H9 (cell line): Measurements from ENCODE around the gene TAF11L13. TPM values are rescaled to one million over a fixed set of nuclear protein-coding genes. Genes with fewer than 3 reads are reported as not detected.
"Not testable (repeated sequence)": the region's sequence is repeated elsewhere in the genome, so short reads cannot be mapped to it uniquely, and the experiment has no call there.

Source experiments
- DNase-seq: peaks from one replicate; pipeline ENCODE4 v3.0.0-alpha.2; 2017
- H2AFZ ChIP-seq: one replicate; pipeline ENCODE4 v1.6.1; 2013; ENCODE audit warnings: mild to moderate bottlenecking, low read length, control low read depth, moderate library complexity
- H2AK5ac ChIP-seq: 2 replicates; pipeline ENCODE4 v1.6.1; 2013; ENCODE audit warnings: low read length, control low read depth, mixed read lengths; ENCODE audit not compliant: insufficient read length
- H2BK120ac ChIP-seq: one replicate; pipeline ENCODE4 v1.6.1; 2013; ENCODE audit warnings: low read depth, mild to moderate bottlenecking, low read length, control low read depth, inconsistent platforms; ENCODE audit not compliant: poor library complexity, severe bottlenecking
- H2BK12ac ChIP-seq: 2 replicates; pipeline ENCODE4 v1.6.1; 2013; ENCODE audit warnings: low read length, control low read depth, mixed read lengths, low read depth; ENCODE audit not compliant: insufficient read length
- H2BK15ac ChIP-seq: 2 replicates; pipeline ENCODE4 v1.6.1; 2013; ENCODE audit warnings: low read depth, low read length, control low read depth
- H2BK20ac ChIP-seq: one replicate; pipeline ENCODE4 v1.6.1; 2013; ENCODE audit warnings: low read depth, mild to moderate bottlenecking, low read length, control low read depth, inconsistent platforms; ENCODE audit not compliant: poor library complexity, severe bottlenecking
- H2BK5ac ChIP-seq: 2 replicates; pipeline ENCODE4 v1.6.1; 2013; ENCODE audit warnings: low read length, control low read depth, mixed read lengths; ENCODE audit not compliant: insufficient read length
- H3K14ac ChIP-seq: 2 replicates; pipeline ENCODE4 v1.6.1; 2013; ENCODE audit warnings: low read length, control low read depth; ENCODE audit not compliant: insufficient read depth
- H3K18ac ChIP-seq: 2 replicates; pipeline ENCODE4 v1.6.1; 2013; ENCODE audit warnings: low read depth, mild to moderate bottlenecking, mixed read lengths, low read length, control low read depth; ENCODE audit not compliant: insufficient read length
- H3K23ac ChIP-seq: 2 replicates; pipeline ENCODE4 v1.6.1; 2013; ENCODE audit warnings: low read length, control low read depth, mixed read lengths, low read depth; ENCODE audit not compliant: insufficient read length
- H3K23me2 ChIP-seq: 2 replicates; pipeline ENCODE4 v1.6.1; 2013; ENCODE audit warnings: low read depth, mild to moderate bottlenecking, mixed read lengths, low read length, control low read depth; ENCODE audit not compliant: insufficient read length, poor library complexity, severe bottlenecking
- H3K27ac ChIP-seq: 2 replicates; pipeline ENCODE4 v1.5.1; 2013; ENCODE audit warnings: low read length, control low read depth, mixed read lengths, low read depth; ENCODE audit not compliant: insufficient read length
- H3K27me3 ChIP-seq: 2 replicates; pipeline ENCODE4 v1.6.1; 2013; ENCODE audit warnings: low read length, control low read depth, inconsistent platforms; ENCODE audit not compliant: insufficient read depth
- H3K4ac ChIP-seq: 2 replicates; pipeline ENCODE4 v1.6.1; 2013; ENCODE audit warnings: low read depth, mild to moderate bottlenecking, control low read depth, inconsistent platforms, low read length, moderate library complexity
- H3K4me1 ChIP-seq: 2 replicates; pipeline ENCODE4 v1.6.1; 2013; ENCODE audit warnings: low read length, control low read depth, inconsistent platforms; ENCODE audit not compliant: insufficient read depth
- H3K4me2 ChIP-seq: 2 replicates; pipeline ENCODE4 v1.6.1; 2013; ENCODE audit warnings: low read length, control low read depth, mixed read lengths; ENCODE audit not compliant: insufficient read length, insufficient read depth
- H3K56ac ChIP-seq: 2 replicates; pipeline ENCODE4 v1.6.1; 2013; ENCODE audit warnings: low read depth, mild to moderate bottlenecking, mixed read lengths, low read length, control low read depth; ENCODE audit not compliant: insufficient read length
- H3K79me1 ChIP-seq: 2 replicates; pipeline ENCODE4 v1.6.1; 2013; ENCODE audit warnings: low read depth, mild to moderate bottlenecking, moderate library complexity, low read length, control low read depth, inconsistent platforms; ENCODE audit not compliant: insufficient read depth, poor library complexity, severe bottlenecking
- H3K79me2 ChIP-seq: 2 replicates; pipeline ENCODE4 v1.6.1; 2013; ENCODE audit warnings: low read length, control low read depth, inconsistent platforms; ENCODE audit not compliant: insufficient read depth
- H3K9ac ChIP-seq: 2 replicates; pipeline ENCODE4 v1.6.1; 2013; ENCODE audit warnings: low read length, control low read depth, mixed read lengths; ENCODE audit not compliant: insufficient read length; ENCODE audit errors: extremely low read depth
- H3K9me3 ChIP-seq: one replicate; pipeline ENCODE4 v1.6.1; 2013; ENCODE audit warnings: low read depth, low read length, inconsistent platforms; ENCODE audit not compliant: control insufficient read depth
- H3T11ph ChIP-seq: one replicate; pipeline ENCODE4 v1.6.1; 2013; ENCODE audit warnings: mild to moderate bottlenecking, low read length, control low read depth, inconsistent platforms
- H4K20me1 ChIP-seq: one replicate; pipeline ENCODE4 v1.6.1; 2013; ENCODE audit not compliant: control insufficient read depth, insufficient read length, insufficient read depth
- H4K5ac ChIP-seq: 2 replicates; pipeline ENCODE4 v1.6.1; 2013; ENCODE audit warnings: low read depth, mild to moderate bottlenecking, mixed read lengths, low read length, control low read depth; ENCODE audit not compliant: insufficient read length
- H4K8ac ChIP-seq: replicated peaks from 2 replicates; pipeline ENCODE4 v1.6.1; 2013; ENCODE audit warnings: low read length, control low read depth, mixed read lengths, low read depth; ENCODE audit not compliant: insufficient read length
- H4K91ac ChIP-seq: 2 replicates; pipeline ENCODE4 v1.6.1; 2013; ENCODE audit warnings: low read depth, mild to moderate bottlenecking, moderate library complexity, mixed read lengths, low read length, control low read depth; ENCODE audit not compliant: insufficient read length
- H3K27ac Mint-ChIP-seq, 3 experiments: 2 replicates in 2 of 3; 3 replicates in 1 of 3; pipeline ENCODE4 v1.8.0; 2020 to 2021; ENCODE audit warnings: mixed read lengths in 3 of 3, mild to moderate bottlenecking in 1 of 3, moderate library complexity in 1 of 3
- H3K27me3 Mint-ChIP-seq: 2 replicates; pipeline ENCODE4 v1.8.0; 2021; ENCODE audit warnings: low read depth, mild to moderate bottlenecking, moderate library complexity, mixed read lengths
- H3K36me3 Mint-ChIP-seq, 3 experiments: 2 replicates in 2 of 3; 3 replicates in 1 of 3; pipeline ENCODE4 v1.8.0; 2020 to 2021; ENCODE audit warnings: low read depth in 3 of 3, mixed read lengths in 3 of 3; ENCODE audit not compliant: insufficient read depth in 1 of 3
- H3K4me1 Mint-ChIP-seq, 2 experiments: 2 replicates each; pipeline ENCODE4 v1.8.0; 2020; ENCODE audit warnings: mixed read lengths in 2 of 2
- H3K4me3 Mint-ChIP-seq, 2 experiments: 2 replicates in 1 of 2; 3 replicates in 1 of 2; pipeline ENCODE4 v1.8.0; 2020 to 2021; ENCODE audit warnings: mild to moderate bottlenecking in 2 of 2, mixed read lengths in 2 of 2, moderate library complexity in 1 of 2
- H3K9me3 Mint-ChIP-seq, 2 experiments: 2 replicates in 1 of 2; 3 replicates in 1 of 2; pipeline ENCODE4 v1.8.0; 2020; ENCODE audit warnings: mild to moderate bottlenecking in 2 of 2, mixed read lengths in 2 of 2, moderate library complexity in 1 of 2
- WGBS: extraction: QIAGEN DNeasy Blood & Tissue Kit; methylation state at CpG from one replicate; pipeline ENCODE4 v1.1.7; 2013; ENCODE audit warnings: missing lambda C conversion rate, low lambda C conversion rate, mixed read lengths; ENCODE audit not compliant: insufficient read length; ENCODE audit errors: extremely low coverage; 5-methylcytosine and 5-hydroxymethylcytosine counted together
- total RNA-seq: library from RNA; stranded (reverse); gene quantifications from 2 replicates; pipeline ENCODE4 v1.2.1, GENCODE V29; 2021

Gene TAF11L13
- total RNA-seq, 1 experiment from 2014 or later: not detected

DNA sequence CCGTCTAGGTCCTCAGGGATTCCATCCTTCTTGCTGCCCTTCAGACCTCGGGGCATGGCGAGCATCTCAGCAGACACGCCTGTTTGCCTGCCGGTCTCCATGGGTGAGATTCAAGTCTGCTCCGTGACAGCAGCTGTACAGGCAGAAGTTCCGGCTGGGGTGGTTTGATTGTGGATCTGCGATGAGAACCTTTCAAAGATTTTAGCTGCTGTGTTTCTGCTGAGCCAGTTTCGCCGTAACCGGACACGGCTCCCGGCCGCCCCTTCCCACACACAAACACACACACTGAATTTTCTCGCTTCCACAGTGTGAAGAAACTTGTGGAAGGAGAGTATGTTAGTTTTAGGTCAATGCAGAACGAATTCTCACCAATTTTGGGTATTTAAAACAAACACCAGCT lies 41.0 kb upstream of the TAF11L13 start, which contains the start of gene TAF11L8:
Gene TAF11L8 (minus strand): TSS at position 101 of the 400 bp plus-strand sequence.
- not testable (repeated sequence) for H2BK120ac ChIP-seq, H3K27ac Mint-ChIP-seq, H3K4me2 ChIP-seq, H3K18ac ChIP-seq, H2BK12ac ChIP-seq, H2AK5ac ChIP-seq, H3K56ac ChIP-seq, H3K23me2 ChIP-seq, H3K36me3 Mint-ChIP-seq, H4K20me1 ChIP-seq, H4K5ac ChIP-seq, H2BK5ac ChIP-seq, H3K9ac ChIP-seq, H3K9me3 ChIP-seq, H3K23ac ChIP-seq, H4K8ac ChIP-seq, H3T11ph ChIP-seq, H3K79me1 ChIP-seq, H3K9me3 Mint-ChIP-seq, H3K27ac ChIP-seq, H3K79me2 ChIP-seq, H3K27me3 ChIP-seq, H3K4ac ChIP-seq, H2BK15ac ChIP-seq, H2AFZ ChIP-seq, H3K14ac ChIP-seq, DNase-seq, H3K27me3 Mint-ChIP-seq, H4K91ac ChIP-seq, H3K4me1 Mint-ChIP-seq, H3K4me3 Mint-ChIP-seq, H2BK20ac ChIP-seq, H3K4me1 ChIP-seq
- WGBS: no CpG with 5 or more reads among the region's 16 CpGs

DNA sequence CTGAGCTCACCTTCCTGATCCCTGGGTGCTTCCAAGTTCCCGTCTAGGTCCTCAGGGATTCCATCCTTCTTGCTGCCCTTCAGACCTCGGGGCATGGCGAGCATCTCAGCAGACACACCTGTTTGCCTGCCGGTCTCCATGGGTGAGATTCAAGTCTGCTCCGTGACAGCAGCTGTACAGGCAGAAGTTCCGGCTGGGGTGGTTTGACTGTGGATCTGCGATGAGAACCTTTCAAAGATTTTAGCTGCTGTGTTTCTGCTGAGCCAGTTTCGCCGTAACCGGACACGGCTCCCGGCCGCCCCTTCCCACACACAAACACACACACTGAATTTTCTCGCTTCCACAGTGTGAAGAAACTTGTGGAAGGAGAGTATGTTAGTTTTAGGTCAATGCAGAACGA lies 37.6 kb upstream of the TAF11L13 start, which contains the start of gene TAF11L9:
Gene TAF11L9 (minus strand): TSS at position 140 of the 400 bp plus-strand sequence.
- not testable (repeated sequence) for H4K8ac ChIP-seq, DNase-seq, H3K79me1 ChIP-seq, H2BK20ac ChIP-seq, H3K4ac ChIP-seq, H3K36me3 Mint-ChIP-seq, H3K27ac Mint-ChIP-seq, H3K9me3 ChIP-seq, H3K79me2 ChIP-seq, H3T11ph ChIP-seq, H3K56ac ChIP-seq, H3K27me3 Mint-ChIP-seq, H2BK15ac ChIP-seq, H3K4me2 ChIP-seq, H3K4me1 ChIP-seq, H3K27me3 ChIP-seq, H2BK12ac ChIP-seq, H3K4me1 Mint-ChIP-seq, H3K23ac ChIP-seq, H4K5ac ChIP-seq, H3K9me3 Mint-ChIP-seq, H3K23me2 ChIP-seq, H4K20me1 ChIP-seq, H3K14ac ChIP-seq, H2BK5ac ChIP-seq, H3K4me3 Mint-ChIP-seq, H4K91ac ChIP-seq, H3K18ac ChIP-seq, H2BK120ac ChIP-seq, H2AFZ ChIP-seq, H3K9ac ChIP-seq, H2AK5ac ChIP-seq, H3K27ac ChIP-seq
- no CpG with 5 or more reads among the region's 15 CpGs for WGBS
